Osteoblast (primary cell): ENCODE results near the gene TRMT10C. TPM values are rescaled to one million over a fixed set of nuclear protein-coding genes. Genes with fewer than 3 reads are reported as not detected.

Source experiments
- DNase-seq: peaks from one replicate; pipeline ENCODE4 v3.0.0; 2011; ENCODE audit warnings: low spot score, mixed read lengths; ENCODE audit not compliant: insufficient read length; ENCODE audit errors: missing footprints
- H2AFZ ChIP-seq: 2 replicates; pipeline ENCODE4 v1.6.0; 2011; ENCODE audit warnings: mild to moderate bottlenecking, low read length
- H3K27ac ChIP-seq: 2 replicates; pipeline ENCODE4 v1.5.1; 2011; ENCODE audit warnings: mild to moderate bottlenecking, low read depth, low read length, moderate library complexity
- H3K27me3 ChIP-seq: 2 replicates; pipeline ENCODE4 v1.6.0; 2012; ENCODE audit warnings: mild to moderate bottlenecking, control low read depth, inconsistent platforms, low read length, moderate library complexity; ENCODE audit not compliant: insufficient read depth
- H3K36me3 ChIP-seq: 2 replicates; pipeline ENCODE4 v1.5.1; 2011; ENCODE audit warnings: mild to moderate bottlenecking, low read length, control low read depth, moderate library complexity; ENCODE audit not compliant: insufficient read depth
- H3K4me1 ChIP-seq: 2 replicates; pipeline ENCODE4 v1.5.1; 2011; ENCODE audit warnings: mild to moderate bottlenecking, low read length, control low read depth, moderate library complexity; ENCODE audit not compliant: insufficient read depth
- H3K4me2 ChIP-seq: 2 replicates; pipeline ENCODE4 v1.6.0; 2011; ENCODE audit warnings: mild to moderate bottlenecking, low read length; ENCODE audit not compliant: insufficient read depth
- H3K4me3 ChIP-seq: fragments of 200-600 bp; sonication (generic); 3 replicates; pipeline ENCODE4 v1.5.1; 2012; ENCODE audit warnings: mild to moderate bottlenecking, low read length, inconsistent platforms; ENCODE audit not compliant: insufficient read depth
- H3K79me2 ChIP-seq: 2 replicates; pipeline ENCODE4 v1.6.0; 2012; ENCODE audit warnings: mild to moderate bottlenecking, low read length, control low read depth, inconsistent platforms; ENCODE audit not compliant: insufficient read depth
- H3K9me3 ChIP-seq: 2 replicates; pipeline ENCODE4 v1.5.1; 2011; ENCODE audit warnings: low read depth, low read length, control low read depth
- H4K20me1 ChIP-seq: 2 replicates; pipeline ENCODE4 v1.6.0; 2012; ENCODE audit warnings: mild to moderate bottlenecking, low read length, control low read depth; ENCODE audit not compliant: insufficient read depth
- CTCF ChIP-seq: IDR thresholded peaks from 2 replicates; pipeline ENCODE4 v1.5.1; 2011; ENCODE audit warnings: mild to moderate bottlenecking, low read depth, low read length, moderate library complexity; ENCODE audit errors: extremely low read depth
- total RNA-seq: library from RNA; depleted of rRNA; stranded (reverse); fragments of >200 nt; gene quantifications from 2 replicates; pipeline ENCODE4 v1.2.3, GENCODE V29; 2012

Gene TRMT10C
- total RNA-seq, 1 donor: 25.0 TPM

DNA sequence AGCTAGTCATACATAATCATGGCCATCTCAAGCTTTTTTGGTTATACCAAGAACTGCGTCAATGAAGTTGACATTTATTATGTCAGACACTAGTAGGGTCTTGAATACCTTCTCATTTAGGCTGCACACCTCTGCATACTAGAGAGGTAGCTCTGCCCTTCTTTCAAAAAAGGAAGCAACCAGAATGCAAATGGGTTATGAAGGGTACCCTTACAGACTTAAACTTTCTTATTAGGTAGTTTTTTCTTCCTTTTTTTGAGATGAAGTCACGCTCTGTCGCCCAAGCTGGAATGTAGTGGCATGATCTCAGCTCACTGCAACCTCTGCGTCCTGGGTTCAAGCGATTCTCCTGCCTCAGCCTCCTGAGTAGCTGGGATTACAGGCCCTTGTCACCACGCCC is 15.6 kb downstream of the TRMT10C start:
- Histone ChIP-seq H4K20me1 (peaks cover 32% of the 10 kb centered on the region), H3K79me2 (peaks cover 79% of the 10 kb centered on the region), H3K4me3 (no peak overlapping the region), H3K9me3 (no peaks in the 10 kb centered on the region), H2AFZ (no peak overlapping the region), H3K36me3 (peaks cover 17% of the 10 kb centered on the region), H3K27ac (no peak overlapping the region), H3K27me3 (no peaks in the 10 kb centered on the region), H3K4me1 (peaks cover 16% of the 10 kb centered on the region), H3K4me2 (no peak overlapping the region)
- TF ChIP-seq CTCF: no peak
- no peak for DNase-seq

- Histone ChIP-seq H3K4me3 (no peak overlapping the region), H3K36me3 (peaks cover 57% of the 10 kb centered on the region), H3K9me3 (no peaks in the 10 kb centered on the region), H4K20me1 (peaks cover 10% of the 10 kb centered on the region), H3K27ac (no peak overlapping the region), H3K79me2 (peaks cover 47% of the 10 kb centered on the region), H3K4me1 (no peaks in the 10 kb centered on the region), H2AFZ (no peak overlapping the region), H3K4me2 (no peak overlapping the region), H3K27me3 (no peaks in the 10 kb centered on the region)
- DNase-seq: no peak
- TF ChIP-seq CTCF: no peak
Measured at GRCh38 chr3:101588616-101589015, 26.9 kb downstream of the TRMT10C start.

DNA sequence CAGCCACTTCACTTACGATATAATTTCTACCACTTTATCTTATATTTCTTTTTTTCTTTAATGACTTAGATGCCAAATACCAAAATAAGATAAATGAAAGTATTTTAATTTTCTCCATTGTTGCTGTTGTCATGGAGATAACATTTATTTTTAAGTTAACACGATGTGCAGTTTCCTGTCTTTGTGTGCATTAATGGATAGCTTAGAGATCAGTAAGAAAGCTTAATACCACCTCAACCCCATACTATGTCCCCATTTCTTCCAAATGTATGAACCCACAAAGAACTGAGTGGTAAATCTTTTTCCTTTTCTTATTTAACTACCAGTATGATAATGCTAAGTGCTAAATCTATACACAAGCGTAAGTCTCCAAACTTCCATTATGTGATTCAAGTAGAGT is 29.4 kb downstream of the TRMT10C start:
- Histone ChIP-seq H3K79me2 (peaks cover 26% of the 10 kb centered on the region), H3K4me1 (no peaks in the 10 kb centered on the region), H3K27me3 (no peaks in the 10 kb centered on the region), H3K4me2 (no peak overlapping the region), H3K27ac (no peak overlapping the region), H3K4me3 (no peak overlapping the region), H2AFZ (no peak overlapping the region), H3K36me3 (peaks cover 53% of the 10 kb centered on the region), H4K20me1 (peaks cover 3% of the 10 kb centered on the region), H3K9me3 (no peaks in the 10 kb centered on the region)
- DNase-seq: no peak
- TF ChIP-seq CTCF: no peak

GRCh38 chr3:101602731-101603130 is 41.1 kb downstream of the TRMT10C start:
- H3K4me1 ChIP-seq: no peaks in the 10 kb centered on the region
- no peaks in the 10 kb centered on the region for H3K9me3 ChIP-seq
- no peaks in the 10 kb centered on the region for H4K20me1 ChIP-seq
- H3K36me3 ChIP-seq: peaks cover 5% of the 10 kb centered on the region
- no peak overlapping the region for H3K4me3 ChIP-seq
- H3K27me3 ChIP-seq: no peaks in the 10 kb centered on the region
- DNase-seq: no peak
- TF ChIP-seq CTCF: no peak
- H3K4me2 ChIP-seq: no peak overlapping the region
- no peak overlapping the region for H3K27ac ChIP-seq
- H3K79me2 ChIP-seq: no peaks in the 10 kb centered on the region
- no peak overlapping the region for H2AFZ ChIP-seq
